Measurements from ENCODE around the gene GRM8. TPM values are rescaled to one million over a fixed set of nuclear protein-coding genes. Genes with fewer than 3 reads are reported as not detected.
A peak's percentile ranks its signal among the peaks of the same experiment; 100 is the strongest.

Gene GRM8
- total and polyA plus RNA-seq, 9 of the 15 experiments (the other 6 are each of a cell fraction or from before 2014, with no cell fraction given), result 0.13 TPM; not detected in 7

DNA sequence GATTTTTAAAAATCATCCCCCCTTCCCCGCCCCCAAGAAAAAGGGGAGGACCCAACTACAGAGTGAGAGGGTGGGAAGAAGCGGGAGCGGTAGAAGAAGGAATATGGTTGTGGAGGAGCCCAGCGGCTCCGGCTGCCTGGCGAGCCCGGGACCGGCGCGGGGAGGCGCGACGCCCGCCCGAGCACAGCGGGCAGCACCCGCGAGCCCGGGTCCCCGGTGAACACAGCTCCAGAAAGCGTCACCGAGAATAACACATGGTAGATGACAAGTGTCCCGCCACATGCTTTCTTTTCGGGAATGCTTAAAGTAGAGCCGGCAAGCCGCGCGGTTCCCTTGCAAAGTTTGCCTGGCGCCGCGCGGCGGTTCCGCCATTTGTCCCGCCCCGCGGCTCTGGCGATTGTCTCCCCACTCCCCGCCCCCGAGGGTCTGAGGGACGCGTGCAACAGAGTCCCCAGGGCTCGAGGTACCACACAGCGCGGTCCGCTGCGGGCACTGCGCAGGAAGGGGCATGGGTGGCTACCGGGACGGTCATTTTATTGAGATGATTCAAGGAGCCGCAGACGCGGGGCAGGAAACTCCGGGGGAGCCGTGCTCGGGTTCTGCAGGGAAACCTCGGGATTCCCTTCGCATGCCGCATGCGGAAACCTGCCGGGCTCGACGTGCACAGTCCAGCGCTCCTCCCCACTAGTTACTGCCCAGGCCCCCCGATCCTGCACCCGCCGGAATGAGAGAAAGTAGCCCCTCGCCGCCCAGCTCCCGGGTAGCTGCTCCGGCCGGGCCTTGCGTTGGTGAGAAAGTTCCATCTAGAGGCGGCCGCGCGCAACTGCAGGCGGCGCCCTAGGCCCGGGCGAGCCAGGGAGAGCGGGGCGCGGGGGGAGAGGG is 781 bp upstream of the GRM8 start (continued):
- TF ChIP-seq HCFC1 (IDR thresholded peaks at IDR 0.05; ENCODE audit: low read depth, low read length) (no peak; the same call in 1 of the 2 replicates), FIP1L1 (IDR thresholded peaks at IDR 0.05; ENCODE audit: low read depth, low read length, poor library complexity, severe bottlenecking) (no peak), NFYB (IDR thresholded peaks at IDR 0.05; ENCODE audit: extremely low read depth, insufficient read length) (no peak), WHSC1 (IDR thresholded peaks at IDR 0.05; ENCODE audit: low read length) (no peak), ZFP1 (CRISPR knock-in tag; IDR thresholded peaks at IDR 0.05) (no peak), MTF1 (CRISPR knock-in tag; IDR thresholded peaks at IDR 0.05; ENCODE audit: borderline replicate concordance) (no peak), SIN3A (IDR thresholded peaks at IDR 0.05; ENCODE audit: borderline replicate concordance in 2 of 2, control insufficient read depth in 1 of 2, low read depth in 2 of 2, low read length in 2 of 2) (no peak), HBP1 (CRISPR knock-in tag; IDR thresholded peaks at IDR 0.05) (no peak), FOXP1 (CRISPR knock-in tag; IDR thresholded peaks at IDR 0.05) (0 out of 2 replicates have a peak, but pooled peaks have one; percentile 30), CCAR2 (IDR thresholded peaks at IDR 0.05; ENCODE audit: low read depth, low read length) (no peak), KAT2B (IDR thresholded peaks at IDR 0.05; ENCODE audit: low read depth, low read length) (no peak), NFATC3 (IDR thresholded peaks at IDR 0.05) (no peak), HMGN3 (IDR thresholded peaks at IDR 0.05; ENCODE audit: borderline replicate concordance, extremely low read depth, insufficient read length, low read depth, low read length) (peak; percentile 70)
- TF ChIP-seq, protein P1, sequence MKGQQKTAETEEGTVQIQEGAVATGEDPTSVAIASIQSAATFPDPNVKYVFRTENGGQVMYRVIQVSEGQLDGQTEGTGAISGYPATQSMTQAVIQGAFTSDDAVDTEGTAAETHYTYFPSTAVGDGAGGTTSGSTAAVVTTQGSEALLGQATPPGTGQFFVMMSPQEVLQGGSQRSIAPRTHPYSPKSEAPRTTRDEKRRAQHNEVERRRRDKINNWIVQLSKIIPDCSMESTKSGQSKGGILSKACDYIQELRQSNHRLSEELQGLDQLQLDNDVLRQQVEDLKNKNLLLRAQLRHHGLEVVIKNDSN (CRISPR knock-in tag; IDR thresholded peaks at IDR 0.05), result no peak
- TF ChIP-seq, protein P2, sequence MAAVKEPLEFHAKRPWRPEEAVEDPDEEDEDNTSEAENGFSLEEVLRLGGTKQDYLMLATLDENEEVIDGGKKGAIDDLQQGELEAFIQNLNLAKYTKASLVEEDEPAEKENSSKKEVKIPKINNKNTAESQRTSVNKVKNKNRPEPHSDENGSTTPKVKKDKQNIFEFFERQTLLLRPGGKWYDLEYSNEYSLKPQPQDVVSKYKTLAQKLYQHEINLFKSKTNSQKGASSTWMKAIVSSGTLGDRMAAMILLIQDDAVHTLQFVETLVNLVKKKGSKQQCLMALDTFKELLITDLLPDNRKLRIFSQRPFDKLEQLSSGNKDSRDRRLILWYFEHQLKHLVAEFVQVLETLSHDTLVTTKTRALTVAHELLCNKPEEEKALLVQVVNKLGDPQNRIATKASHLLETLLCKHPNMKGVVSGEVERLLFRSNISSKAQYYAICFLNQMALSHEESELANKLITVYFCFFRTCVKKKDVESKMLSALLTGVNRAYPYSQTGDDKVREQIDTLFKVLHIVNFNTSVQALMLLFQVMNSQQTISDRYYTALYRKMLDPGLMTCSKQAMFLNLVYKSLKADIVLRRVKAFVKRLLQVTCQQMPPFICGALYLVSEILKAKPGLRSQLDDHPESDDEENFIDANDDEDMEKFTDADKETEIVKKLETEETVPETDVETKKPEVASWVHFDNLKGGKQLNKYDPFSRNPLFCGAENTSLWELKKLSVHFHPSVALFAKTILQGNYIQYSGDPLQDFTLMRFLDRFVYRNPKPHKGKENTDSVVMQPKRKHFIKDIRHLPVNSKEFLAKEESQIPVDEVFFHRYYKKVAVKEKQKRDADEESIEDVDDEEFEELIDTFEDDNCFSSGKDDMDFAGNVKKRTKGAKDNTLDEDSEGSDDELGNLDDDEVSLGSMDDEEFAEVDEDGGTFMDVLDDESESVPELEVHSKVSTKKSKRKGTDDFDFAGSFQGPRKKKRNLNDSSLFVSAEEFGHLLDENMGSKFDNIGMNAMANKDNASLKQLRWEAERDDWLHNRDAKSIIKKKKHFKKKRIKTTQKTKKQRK (IDR thresholded peaks at IDR 0.05; ENCODE audit: borderline replicate concordance, low read depth, low read length), result no peak
- TF ChIP-seq, protein P3, sequence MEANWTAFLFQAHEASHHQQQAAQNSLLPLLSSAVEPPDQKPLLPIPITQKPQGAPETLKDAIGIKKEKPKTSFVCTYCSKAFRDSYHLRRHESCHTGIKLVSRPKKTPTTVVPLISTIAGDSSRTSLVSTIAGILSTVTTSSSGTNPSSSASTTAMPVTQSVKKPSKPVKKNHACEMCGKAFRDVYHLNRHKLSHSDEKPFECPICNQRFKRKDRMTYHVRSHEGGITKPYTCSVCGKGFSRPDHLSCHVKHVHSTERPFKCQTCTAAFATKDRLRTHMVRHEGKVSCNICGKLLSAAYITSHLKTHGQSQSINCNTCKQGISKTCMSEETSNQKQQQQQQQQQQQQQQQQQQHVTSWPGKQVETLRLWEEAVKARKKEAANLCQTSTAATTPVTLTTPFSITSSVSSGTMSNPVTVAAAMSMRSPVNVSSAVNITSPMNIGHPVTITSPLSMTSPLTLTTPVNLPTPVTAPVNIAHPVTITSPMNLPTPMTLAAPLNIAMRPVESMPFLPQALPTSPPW (CRISPR knock-in tag; IDR thresholded peaks at IDR 0.05), result peak; percentile 95

Measured in K562 (cell line).